ENCODE data around the gene ZDHHC24.
"Not testable (repeated sequence)": the region's sequence is repeated elsewhere in the genome, so short reads cannot be mapped to it uniquely, and the experiment has no call there.

GRCh38 chr11:66589315-66589714 lies 43.5 kb upstream of the ZDHHC24 start:
- TF ChIP-seq POLR2A (IDR thresholded peaks at IDR 0.05); CTCF (IDR thresholded peaks at IDR 0.05 in 4 of 5, conservative IDR thresholded peaks at IDR 0.05 in 1 of 5): not testable (repeated sequence)
